NCI-H128 (cell line): ENCODE measurements around the gene PLA2R1.
"Not testable (repeated sequence)": the region's sequence is repeated elsewhere in the genome, so short reads cannot be mapped to it uniquely, and the experiment has no call there.

Source experiments
- DNase-seq: peaks from one replicate; lab custom pipeline; 2025; ENCODE audit not compliant: unreplicated experiment; lab: John Stamatoyannopoulos, UW

The PLA2R1 gene

GRCh38 chr2:160063879-160064612 lies 1.6 kb upstream of the PLA2R1 start:
- no peak for DNase-seq

GRCh38 chr2:160063271-160063670 lies 856 bp upstream of the PLA2R1 start:
- DNase-seq = no peak

GRCh38 chr2:160061944-160062291 lies 497 bp downstream of the PLA2R1 start:
- no peak for DNase-seq

GRCh38 chr2:160061533-160061932 lies 882 bp downstream of the PLA2R1 start:
- no peak for DNase-seq

GRCh38 chr2:160060297-160060696 lies 2.1 kb downstream of the PLA2R1 start:
- DNase-seq = no peak

GRCh38 chr2:160057356-160057755 lies 5.1 kb downstream of the PLA2R1 start:
- DNase-seq = no peak

GRCh38 chr2:160055726-160056108 lies 6.7 kb downstream of the PLA2R1 start:
- DNase-seq = no peak

- no peak for DNase-seq
These were observed 7.3 kb downstream of the PLA2R1 start for GRCh38 chr2:160054984-160055725.

GRCh38 chr2:160053946-160054345 lies 8.5 kb downstream of the PLA2R1 start:
- no peak for DNase-seq

GRCh38 chr2:160052531-160052930 lies 9.9 kb downstream of the PLA2R1 start:
- no peak for DNase-seq

GRCh38 chr2:160051371-160051800 lies 11.0 kb downstream of the PLA2R1 start:
- DNase-seq = no peak

- DNase-seq = no peak
These were observed 12.3 kb downstream of the PLA2R1 start for GRCh38 chr2:160050147-160050546.

GRCh38 chr2:160045703-160046210 lies 16.7 kb downstream of the PLA2R1 start:
- DNase-seq = no peak

GRCh38 chr2:160044728-160045127 lies 17.7 kb downstream of the PLA2R1 start:
- DNase-seq = no peak

- DNase-seq = no peak
These were observed 19.1 kb downstream of the PLA2R1 start for GRCh38 chr2:160043265-160043664.

- DNase-seq = no peak
These were observed 20.4 kb downstream of the PLA2R1 start for GRCh38 chr2:160042054-160042453.

- no peak for DNase-seq
These were observed 21.3 kb downstream of the PLA2R1 start for GRCh38 chr2:160041091-160041490.

- DNase-seq = no peak
These were observed 23.1 kb downstream of the PLA2R1 start for GRCh38 chr2:160039166-160039903.

- DNase-seq = not testable (repeated sequence)
These were observed 23.8 kb downstream of the PLA2R1 start for GRCh38 chr2:160038662-160039061.

- DNase-seq = no peak
These were observed 25.7 kb downstream of the PLA2R1 start for GRCh38 chr2:160036736-160037135.

- DNase-seq = no peak
These were observed 27.3 kb downstream of the PLA2R1 start for GRCh38 chr2:160035125-160035524.

- DNase-seq = no peak
These were observed 28.0 kb downstream of the PLA2R1 start for GRCh38 chr2:160034396-160034795.
